ENCODE measurements around the gene KLHDC3.

DNA sequence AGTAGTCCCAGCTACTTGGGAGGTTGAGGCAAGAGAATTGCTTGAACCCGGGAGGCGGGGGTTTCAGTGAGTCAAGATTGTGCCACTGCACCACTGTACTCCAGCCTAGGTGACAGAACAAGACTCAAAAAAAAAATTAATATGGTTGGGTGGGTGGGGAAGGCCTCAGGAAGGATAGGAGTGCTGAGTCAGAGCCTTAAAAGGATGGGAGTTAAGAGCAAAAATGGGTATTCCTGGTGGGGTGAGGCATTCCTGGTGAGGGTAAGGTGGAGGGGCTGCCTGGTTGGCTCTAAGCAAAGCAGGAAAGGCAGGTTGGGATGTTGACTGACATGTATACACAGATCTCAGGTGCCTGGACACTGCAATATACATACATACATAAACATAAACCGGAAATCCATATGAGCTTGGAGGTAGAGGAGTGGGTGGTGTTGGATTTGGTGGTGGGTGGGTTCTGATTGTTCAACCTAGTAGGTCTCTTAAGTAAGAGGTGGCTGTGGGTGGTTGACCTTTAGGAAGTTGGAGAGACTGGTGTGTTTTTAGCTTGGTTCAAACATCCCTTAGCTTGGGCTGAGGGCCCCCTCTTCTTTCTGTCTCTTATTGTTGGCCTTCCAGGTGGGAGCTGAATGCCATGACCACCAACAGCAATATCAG, 6.1 kb downstream of the KLHDC3 start:
- TF ChIP-seq YY1 (IDR thresholded peaks at IDR 0.05; ENCODE audit: insufficient read depth, insufficient read length) (no peak), ZNF274 (IDR thresholded peaks at IDR 0.05; ENCODE audit: low read depth, low read length) (no peak), SUZ12 (IDR thresholded peaks at IDR 0.05; ENCODE audit: extremely low read depth, insufficient read depth, insufficient read length) (no peak)
